OCI-LY1 (cell line): ENCODE data around the gene FGF3.

Experiments
- H2AFZ ChIP-seq: fragments of 200-600 bp; sonication (generic), shearing (Covaris generic); 2 replicates; pipeline ENCODE4 v1.6.0; 2014; ENCODE audit warnings: antibody characterized with exemption, mild to moderate bottlenecking, low read length
- H3F3A ChIP-seq: fragments of 200-600 bp; sonication (generic), shearing (Covaris generic); 2 replicates; pipeline ENCODE4 v1.6.0; 2014; ENCODE audit warnings: mild to moderate bottlenecking, antibody characterized with exemption, low read length, moderate library complexity; ENCODE audit not compliant: insufficient read depth
- H3K27ac ChIP-seq: fragments of 200-600 bp; sonication (generic); 2 replicates; pipeline ENCODE4 v1.5.1; 2014; ENCODE audit warnings: low read length, mixed run types, mild to moderate bottlenecking, low read depth; ENCODE audit not compliant: poor library complexity, severe bottlenecking
- H3K27me3 ChIP-seq: fragments of 200-600 bp; sonication (generic); 2 replicates; pipeline ENCODE4 v1.6.0; 2014; ENCODE audit warnings: antibody characterized with exemption, mild to moderate bottlenecking, low read length, moderate library complexity; ENCODE audit not compliant: insufficient read depth
- H3K36me3 ChIP-seq: fragments of 200-600 bp; sonication (generic); 2 replicates; pipeline ENCODE4 v1.6.1; 2014; ENCODE audit warnings: mild to moderate bottlenecking, antibody characterized with exemption, low read length, moderate library complexity, mixed read lengths; ENCODE audit not compliant: insufficient read depth
- H3K4me1 ChIP-seq: fragments of 200-600 bp; sonication (generic); 2 replicates; pipeline ENCODE4 v1.5.1; 2014; ENCODE audit warnings: mild to moderate bottlenecking, low read length, moderate library complexity; ENCODE audit not compliant: insufficient read depth, severe bottlenecking
- H3K4me2 ChIP-seq: fragments of 200-600 bp; sonication (generic), shearing (Covaris generic); 2 replicates; pipeline ENCODE4 v1.6.1; 2014; ENCODE audit warnings: low read length
- H3K4me3 ChIP-seq: fragments of 200-600 bp; sonication (generic); 2 replicates; pipeline ENCODE4 v1.5.1; 2014; ENCODE audit warnings: low read length, low read depth, mild to moderate bottlenecking, mixed read lengths; ENCODE audit not compliant: poor library complexity, severe bottlenecking
- H3K79me2 ChIP-seq: fragments of 200-600 bp; shearing (Covaris generic); 2 replicates; pipeline ENCODE4 v1.6.1; 2016; ENCODE audit warnings: mixed run types, low read length, mixed read lengths; ENCODE audit not compliant: insufficient read depth
- H3K9ac ChIP-seq: fragments of 200-600 bp; sonication (generic), shearing (Covaris generic); 2 replicates; pipeline ENCODE4 v1.6.1; 2014; ENCODE audit warnings: mild to moderate bottlenecking, low read length, mixed read lengths
- H3K9me2 ChIP-seq: fragments of 200-600 bp; sonication (generic), shearing (Covaris generic); 2 replicates; pipeline ENCODE4 v1.6.1; 2014; ENCODE audit warnings: low read depth, mild to moderate bottlenecking, low read length, mixed read lengths
- H3K9me3 ChIP-seq: fragments of 200-600 bp; shearing (Covaris generic); 2 replicates; pipeline ENCODE4 v1.6.1; 2014; ENCODE audit warnings: low read length, mixed read lengths
- H4K20me1 ChIP-seq: fragments of 200-600 bp; sonication (generic), shearing (Covaris generic); 2 replicates; pipeline ENCODE4 v1.6.0; 2016; ENCODE audit warnings: mild to moderate bottlenecking, low read length; ENCODE audit not compliant: insufficient read depth
- EZH2 ChIP-seq: fragments of 200-600 bp; sonication (generic), shearing (Covaris generic); IDR thresholded peaks from 2 replicates; pipeline ENCODE4 v1.8.0; 2017; ENCODE audit warnings: borderline replicate concordance, mixed run types, mild to moderate bottlenecking, antibody characterized with exemption, low read length, moderate library complexity, mixed read lengths
- TF ChIP-seq, protein P1 (sequence below): fragments of 200-600 bp; sonication (generic), shearing (Covaris generic); IDR thresholded peaks from 2 replicates; pipeline ENCODE4 v1.5.1; 2017; ENCODE audit warnings: mild to moderate bottlenecking, antibody characterized with exemption, low read length, moderate library complexity, mixed read lengths

FGF3 gene

DNA sequence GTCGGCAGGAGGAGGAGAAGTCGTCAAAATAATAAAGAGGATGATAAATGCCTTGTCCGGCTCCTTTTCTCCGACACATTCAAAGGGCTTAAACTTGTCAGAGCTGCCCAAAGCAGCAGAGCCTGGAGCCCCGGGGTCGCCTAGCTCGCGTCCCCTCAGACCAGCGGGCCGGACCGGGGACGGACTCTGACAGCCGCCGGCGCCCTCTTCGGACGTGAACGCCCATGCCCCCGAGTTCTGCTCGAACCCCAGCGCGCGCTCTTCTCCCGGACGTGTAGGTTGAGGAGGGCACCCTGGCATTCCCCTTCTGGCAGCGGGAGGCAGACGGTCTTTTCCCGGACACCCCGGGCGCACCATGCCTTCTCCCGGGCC lies 999 bp downstream of the FGF3 start:
- Histone ChIP-seq H3K9me3 (no peaks in the 10 kb centered on the region), H3K9ac (no peak overlapping the region), H3K4me1 (no peaks in the 10 kb centered on the region), H3F3A (no peaks in the 10 kb centered on the region), H3K4me3 (no peak overlapping the region), H3K27ac (no peak overlapping the region), H3K36me3 (no peaks in the 10 kb centered on the region), H3K79me2 (no peaks in the 10 kb centered on the region), H3K27me3 (no peaks in the 10 kb centered on the region), H3K4me2 (no peak overlapping the region), H3K9me2 (no peaks in the 10 kb centered on the region), H2AFZ (no peak overlapping the region), H4K20me1 (no peaks in the 10 kb centered on the region)
- TF ChIP-seq, protein P1, sequence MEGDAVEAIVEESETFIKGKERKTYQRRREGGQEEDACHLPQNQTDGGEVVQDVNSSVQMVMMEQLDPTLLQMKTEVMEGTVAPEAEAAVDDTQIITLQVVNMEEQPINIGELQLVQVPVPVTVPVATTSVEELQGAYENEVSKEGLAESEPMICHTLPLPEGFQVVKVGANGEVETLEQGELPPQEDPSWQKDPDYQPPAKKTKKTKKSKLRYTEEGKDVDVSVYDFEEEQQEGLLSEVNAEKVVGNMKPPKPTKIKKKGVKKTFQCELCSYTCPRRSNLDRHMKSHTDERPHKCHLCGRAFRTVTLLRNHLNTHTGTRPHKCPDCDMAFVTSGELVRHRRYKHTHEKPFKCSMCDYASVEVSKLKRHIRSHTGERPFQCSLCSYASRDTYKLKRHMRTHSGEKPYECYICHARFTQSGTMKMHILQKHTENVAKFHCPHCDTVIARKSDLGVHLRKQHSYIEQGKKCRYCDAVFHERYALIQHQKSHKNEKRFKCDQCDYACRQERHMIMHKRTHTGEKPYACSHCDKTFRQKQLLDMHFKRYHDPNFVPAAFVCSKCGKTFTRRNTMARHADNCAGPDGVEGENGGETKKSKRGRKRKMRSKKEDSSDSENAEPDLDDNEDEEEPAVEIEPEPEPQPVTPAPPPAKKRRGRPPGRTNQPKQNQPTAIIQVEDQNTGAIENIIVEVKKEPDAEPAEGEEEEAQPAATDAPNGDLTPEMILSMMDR, result no peak
- TF ChIP-seq EZH2, result no peak

GRCh38 chr11:69817265-69818230 lies 1.7 kb downstream of the FGF3 start:
- no peak for TF ChIP-seq EZH2
- TF ChIP-seq, protein P1, result no peak
- Histone ChIP-seq H3K79me2 (no peaks in the 10 kb centered on the region), H3K9me3 (no peaks in the 10 kb centered on the region), H3K27me3 (no peaks in the 10 kb centered on the region), H3K9ac (no peak overlapping the region), H3K4me3 (no peak overlapping the region), H2AFZ (no peak overlapping the region), H3K27ac (no peak overlapping the region), H3K36me3 (no peaks in the 10 kb centered on the region), H3K9me2 (no peaks in the 10 kb centered on the region), H3F3A (no peaks in the 10 kb centered on the region), H4K20me1 (no peaks in the 10 kb centered on the region), H3K4me2 (no peak overlapping the region), H3K4me1 (no peaks in the 10 kb centered on the region)

DNA sequence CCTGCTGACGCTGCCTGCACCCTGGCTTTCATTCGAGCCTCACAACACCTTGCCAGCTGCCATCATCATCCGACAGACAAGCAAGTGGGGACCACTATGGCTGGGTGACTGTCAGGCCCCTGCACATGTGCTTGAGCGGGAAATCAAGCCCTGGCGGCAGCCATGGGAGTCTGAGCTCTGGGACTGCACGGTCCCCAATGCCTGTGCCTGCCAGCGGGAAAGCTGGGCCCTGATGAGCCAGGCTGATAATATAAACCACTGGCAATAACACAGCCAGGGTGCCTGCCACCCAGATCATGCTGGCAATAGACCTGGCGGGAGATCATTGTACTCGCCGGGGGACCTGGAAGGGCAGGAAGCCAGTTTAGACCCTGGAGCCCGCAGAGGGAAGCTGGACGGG lies 2.5 kb downstream of the FGF3 start:
- Histone ChIP-seq H3K9ac (no peak overlapping the region), H3K27ac (no peak overlapping the region), H3K27me3 (no peaks in the 10 kb centered on the region), H3K4me2 (no peak overlapping the region), H2AFZ (no peak overlapping the region), H3K4me3 (no peak overlapping the region), H4K20me1 (no peaks in the 10 kb centered on the region), H3K79me2 (no peaks in the 10 kb centered on the region), H3K9me2 (no peaks in the 10 kb centered on the region), H3K4me1 (no peaks in the 10 kb centered on the region), H3K36me3 (no peaks in the 10 kb centered on the region), H3F3A (no peaks in the 10 kb centered on the region), H3K9me3 (no peaks in the 10 kb centered on the region)
- TF ChIP-seq, protein P1, result no peak
- TF ChIP-seq EZH2, result no peak
